Mucosa of rectum (tissue), 2 donors: ENCODE data around the gene TNC.

Source experiments
- H3K27ac ChIP-seq, 2 donors: one replicate each; pipeline ENCODE4 v1.7.0; 2013; ENCODE audit warnings: inconsistent platforms in 2 of 2, low read depth in 2 of 2, low read length in 2 of 2
- H3K27me3 ChIP-seq, 2 donors: one replicate each; pipeline ENCODE4 v1.7.0; 2013; ENCODE audit warnings: low read length in 2 of 2; ENCODE audit not compliant: control insufficient read depth in 2 of 2, insufficient read depth in 2 of 2
- H3K36me3 ChIP-seq, 2 donors: one replicate each; pipeline ENCODE4 v1.7.0; 2013; ENCODE audit warnings: low read length in 2 of 2; ENCODE audit not compliant: control insufficient read depth in 2 of 2, insufficient read depth in 2 of 2
- H3K4me1 ChIP-seq, 2 donors: one replicate each; pipeline ENCODE4 v1.7.0; 2013; ENCODE audit warnings: low read length in 2 of 2, mild to moderate bottlenecking in 1 of 2; ENCODE audit not compliant: control insufficient read depth in 2 of 2, insufficient read depth in 2 of 2
- H3K4me3 ChIP-seq, 2 donors: one replicate each; pipeline ENCODE4 v1.7.0; 2013; ENCODE audit warnings: low read length in 2 of 2
- H3K9ac ChIP-seq, 2 donors: one replicate each; pipeline ENCODE4 v1.7.0; 2013; ENCODE audit warnings: low read length in 2 of 2, low read depth in 1 of 2, mild to moderate bottlenecking in 1 of 2
- H3K9me3 ChIP-seq, 2 donors: one replicate each; pipeline ENCODE4 v1.7.0; 2013; ENCODE audit warnings: low read length in 2 of 2; ENCODE audit not compliant: control insufficient read depth in 2 of 2
- donor health status: healthy.
- donor health status: Normal muscosa, but diverticular disease.

The TNC gene

DNA sequence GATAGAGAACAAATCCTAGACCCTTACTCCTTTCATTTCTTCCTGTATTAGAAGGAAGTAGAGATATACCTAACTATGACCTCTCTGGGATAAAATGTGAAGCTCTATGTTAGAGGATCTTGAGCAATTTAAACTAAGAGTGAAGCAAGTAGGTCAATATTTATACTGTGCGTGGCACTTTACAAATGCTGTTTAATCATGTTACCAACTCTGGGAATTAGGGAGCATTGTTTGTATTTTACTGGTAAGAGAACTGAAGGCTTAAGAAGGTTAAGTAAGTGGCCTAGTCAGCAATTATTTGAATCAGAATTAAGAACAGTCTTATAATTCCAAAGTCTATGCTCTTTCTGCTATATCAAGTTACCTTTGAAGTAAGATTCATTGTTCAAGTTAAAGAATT, 12.0 kb downstream of the TNC start:
- Histone ChIP-seq H3K27ac (no peak overlapping the region), H3K4me3 (no peak overlapping the region), H3K9ac (no peak overlapping the region), H3K4me1 (peaks cover 0 to 3% of the 10 kb centered on the region in 2 donors), H3K36me3 (no peaks in the 10 kb centered on the region), H3K9me3 (no peaks in the 10 kb centered on the region), H3K27me3 (no peaks in the 10 kb centered on the region)

DNA sequence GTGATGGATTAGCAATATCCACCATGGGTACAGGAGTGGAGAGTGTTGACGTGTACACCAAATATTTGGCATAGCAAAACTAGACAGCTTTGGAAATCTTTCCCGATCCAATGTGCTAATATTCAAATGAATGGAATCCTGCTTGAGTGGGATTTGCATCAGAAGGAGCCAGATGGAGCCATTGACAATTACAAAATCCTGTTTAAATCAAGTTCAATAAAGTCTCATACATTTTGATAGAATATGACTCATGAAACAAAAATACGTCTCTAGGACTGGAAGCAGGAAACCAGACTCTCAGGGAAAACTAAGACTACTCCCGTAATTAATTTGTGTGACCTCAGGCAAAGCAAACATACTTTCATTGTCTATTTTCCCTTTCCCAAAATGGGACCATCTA, 13.0 kb downstream of the TNC start:
- Histone ChIP-seq H3K9ac (no peak overlapping the region), H3K27me3 (no peaks in the 10 kb centered on the region), H3K9me3 (no peaks in the 10 kb centered on the region), H3K4me3 (no peak overlapping the region), H3K27ac (no peak overlapping the region), H3K36me3 (no peaks in the 10 kb centered on the region), H3K4me1 (peaks cover 0 to 3% of the 10 kb centered on the region in 2 donors)

DNA sequence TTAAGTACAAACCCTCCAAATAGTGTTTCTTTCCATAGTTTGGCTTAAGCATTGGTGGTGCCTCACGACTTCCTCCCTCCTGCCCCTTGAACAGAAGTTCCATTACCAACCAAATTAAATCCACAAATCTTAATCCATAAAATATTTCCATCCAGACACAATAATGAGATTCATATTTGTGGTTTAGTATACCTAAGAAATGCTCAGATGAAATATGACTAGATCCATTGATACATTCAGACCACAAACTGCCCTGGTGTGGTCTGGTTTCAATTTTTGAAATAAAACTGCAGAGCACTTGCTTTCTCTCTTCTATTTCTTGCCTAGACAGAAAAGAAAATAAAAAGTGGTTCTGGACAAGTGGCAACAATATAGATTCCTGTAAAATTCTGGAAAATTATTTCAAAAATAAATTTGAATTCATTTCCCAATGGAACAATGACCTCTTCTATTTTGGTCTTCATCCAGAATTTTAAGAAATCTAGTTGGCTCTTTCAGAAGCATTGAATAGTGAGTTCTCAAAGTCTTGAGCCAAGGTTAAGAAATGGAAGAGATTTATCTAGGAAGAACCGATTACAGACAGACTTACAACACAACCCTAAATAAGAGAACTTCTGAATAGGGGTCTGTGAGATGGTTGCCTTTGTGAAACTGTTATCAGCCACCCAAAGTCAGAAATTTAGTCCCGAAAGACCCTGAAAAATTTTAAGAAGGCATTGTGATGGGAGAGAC, 14.0 kb downstream of the TNC start:
- H3K27ac ChIP-seq = no peak overlapping the region

DNA sequence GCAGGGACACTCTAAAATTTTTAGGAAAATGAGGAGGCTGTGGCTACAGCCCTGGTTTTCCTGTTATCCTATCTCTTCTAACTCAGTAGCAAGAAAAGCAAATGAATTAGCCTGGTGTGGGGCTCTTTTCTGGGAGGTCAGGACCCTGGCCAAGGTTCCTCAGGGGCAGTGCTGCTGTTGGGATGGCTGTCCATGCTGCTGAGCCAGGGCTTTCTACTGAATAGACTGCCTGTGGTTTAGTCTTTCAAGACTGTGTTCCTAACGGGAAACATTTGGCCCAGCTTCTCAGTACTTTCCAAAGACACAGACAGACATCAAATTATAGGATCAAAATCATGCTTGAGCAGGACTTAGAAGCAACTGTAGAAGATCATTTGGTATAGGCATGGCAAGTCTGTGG, 18.1 kb downstream of the TNC start:
- Histone ChIP-seq H3K36me3 (no peaks in the 10 kb centered on the region), H3K27ac (no peak overlapping the region), H3K9me3 (no peaks in the 10 kb centered on the region), H3K9ac (no peak overlapping the region), H3K27me3 (no peaks in the 10 kb centered on the region), H3K4me3 (no peak overlapping the region), H3K4me1 (no peaks in the 10 kb centered on the region)

More for the DNA sequence above, 14.0 kb downstream of the TNC start:
- no peaks in the 10 kb centered on the region for H3K27me3 ChIP-seq
- no peaks in the 10 kb centered on the region for H3K36me3 ChIP-seq
- no peak overlapping the region for H3K9ac ChIP-seq
- no peak overlapping the region for H3K4me3 ChIP-seq
- no peaks in the 10 kb centered on the region for H3K9me3 ChIP-seq
- peaks cover 0 to 3% of the 10 kb centered on the region in 2 donors for H3K4me1 ChIP-seq

DNA sequence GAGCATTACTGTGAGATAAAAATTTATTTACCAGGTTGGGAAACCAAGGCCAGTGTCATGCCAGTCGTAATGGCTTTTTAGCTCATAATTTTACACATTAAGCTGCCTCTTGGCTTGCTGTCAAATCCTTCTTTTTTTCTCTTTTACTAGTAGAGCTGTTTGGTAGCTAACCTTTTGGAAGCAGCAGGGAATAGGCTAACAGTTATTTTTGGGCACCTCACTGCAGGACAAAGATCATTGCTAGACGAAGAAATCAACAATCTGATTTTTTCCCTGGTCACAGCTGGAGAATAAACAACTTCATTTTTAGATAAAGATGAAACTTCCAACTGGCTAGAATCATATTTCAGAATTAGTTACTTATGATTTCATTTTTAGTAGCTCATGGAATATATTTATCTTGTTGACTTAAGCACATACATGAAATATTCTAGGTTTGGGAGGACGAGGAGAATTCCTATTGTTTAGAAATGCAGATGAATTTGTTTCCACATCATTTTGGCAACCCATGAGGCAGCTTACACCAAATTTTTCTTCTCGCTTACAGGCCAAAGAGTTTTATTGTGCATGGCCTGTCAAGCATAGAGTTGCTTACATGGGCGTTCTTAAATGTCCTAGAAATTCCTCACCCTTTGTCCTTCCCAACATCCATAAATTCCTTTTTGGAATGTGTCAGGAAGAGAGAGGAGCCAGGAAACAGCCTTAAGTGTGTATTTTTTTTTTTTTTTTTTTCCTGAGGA, 19.6 kb downstream of the TNC start:
- no peaks in the 10 kb centered on the region for H3K27me3 ChIP-seq
- H3K4me3 ChIP-seq = no peak overlapping the region
- H3K9me3 ChIP-seq = no peaks in the 10 kb centered on the region
- no peak overlapping the region for H3K27ac ChIP-seq
- H3K36me3 ChIP-seq = no peaks in the 10 kb centered on the region
- H3K9ac ChIP-seq = no peak overlapping the region
- H3K4me1 ChIP-seq = no peaks in the 10 kb centered on the region

DNA sequence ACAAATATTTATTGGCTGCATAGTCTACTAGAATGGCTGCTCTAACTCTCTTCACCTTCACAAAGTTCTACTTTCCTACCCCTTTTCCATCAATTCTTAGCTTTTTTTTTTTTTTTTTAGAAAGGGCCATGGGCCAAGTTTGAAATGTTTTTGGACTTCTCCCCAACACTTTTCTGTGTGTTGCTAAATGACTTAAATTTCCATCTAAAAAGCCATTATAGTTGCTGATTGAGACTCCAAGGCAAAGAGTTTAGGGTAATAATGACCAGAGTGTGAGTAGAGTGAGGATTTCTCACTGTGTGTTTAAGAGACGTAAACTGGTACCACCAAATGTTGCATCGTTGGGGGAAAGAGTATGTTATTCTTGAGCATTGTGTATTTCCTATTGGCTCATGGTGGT, 24.4 kb downstream of the TNC start:
- H3K36me3 ChIP-seq = no peaks in the 10 kb centered on the region
- H3K9ac ChIP-seq = no peak overlapping the region
- H3K27me3 ChIP-seq = no peaks in the 10 kb centered on the region
- no peaks in the 10 kb centered on the region for H3K4me1 ChIP-seq
- H3K4me3 ChIP-seq = no peak overlapping the region
- no peak overlapping the region for H3K27ac ChIP-seq
- H3K9me3 ChIP-seq = no peaks in the 10 kb centered on the region

DNA sequence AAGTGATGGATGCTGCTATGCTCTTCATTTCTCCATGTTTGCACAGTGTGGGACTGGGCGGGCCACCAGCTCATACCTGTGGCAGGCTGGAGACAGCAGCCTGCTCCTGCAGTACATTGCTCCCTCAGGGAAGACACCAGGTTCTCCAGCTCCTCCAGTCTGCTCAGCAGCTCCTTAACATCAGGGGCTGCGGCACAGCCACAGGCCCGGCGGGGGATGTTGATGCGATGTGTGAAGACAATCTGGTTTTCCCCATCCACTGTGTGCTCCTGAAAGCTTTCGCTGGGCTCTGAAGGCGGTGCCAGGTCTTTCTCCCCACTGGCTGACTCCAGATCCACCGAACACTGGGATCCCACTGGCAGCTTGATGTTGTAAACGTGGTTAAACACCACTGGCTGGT, 27.5 kb downstream of the TNC start:
- Histone ChIP-seq H3K9me3 (no peaks in the 10 kb centered on the region), H3K36me3 (no peaks in the 10 kb centered on the region), H3K27me3 (no peaks in the 10 kb centered on the region), H3K4me3 (no peak overlapping the region), H3K9ac (no peak overlapping the region), H3K4me1 (no peaks in the 10 kb centered on the region), H3K27ac (no peak overlapping the region)

DNA sequence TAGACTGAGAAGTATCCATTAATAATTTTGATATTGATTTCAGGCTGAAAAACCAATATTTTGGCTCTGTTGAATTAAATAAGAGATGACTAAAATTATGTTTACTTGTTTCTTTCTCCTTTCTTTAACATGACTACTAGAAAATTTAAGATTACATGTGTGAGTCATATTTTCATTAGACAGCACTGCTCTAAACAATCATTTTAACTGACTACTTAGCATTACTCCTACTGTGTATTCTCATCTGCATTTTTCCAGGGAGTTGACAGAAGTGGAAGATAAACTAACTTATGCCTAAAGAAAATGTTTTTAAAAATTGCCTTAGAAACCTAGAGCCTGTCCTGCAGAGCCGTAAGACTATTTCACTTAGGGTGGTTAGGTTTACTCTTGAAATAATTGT, 29.1 kb downstream of the TNC start:
- no peak overlapping the region for H3K9ac ChIP-seq

DNA sequence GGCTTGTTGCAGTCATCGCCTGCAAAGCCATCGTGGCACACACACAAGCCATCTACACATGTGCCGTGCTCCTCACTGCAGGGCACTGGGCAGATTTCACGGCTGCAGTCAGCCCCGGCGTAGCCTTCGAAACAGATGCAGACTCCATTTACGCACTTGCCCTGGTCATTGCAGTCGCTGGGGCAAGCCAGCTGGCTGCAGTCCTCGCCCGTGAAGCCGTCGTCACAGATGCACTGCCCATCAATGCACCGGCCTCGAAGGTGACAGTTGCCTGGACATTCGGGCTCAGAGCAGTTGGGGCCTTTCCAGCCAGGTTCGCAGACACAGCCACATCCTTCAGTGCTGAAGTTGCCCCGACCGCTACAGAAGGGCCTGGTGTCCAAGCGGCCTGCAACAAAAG, 31.1 kb downstream of the TNC start:
- Histone ChIP-seq H3K36me3 (no peaks in the 10 kb centered on the region), H3K9ac (no peak overlapping the region), H3K4me1 (no peaks in the 10 kb centered on the region)

More for the DNA sequence above, 29.1 kb downstream of the TNC start:
- no peaks in the 10 kb centered on the region for H3K9me3 ChIP-seq
- H3K36me3 ChIP-seq = no peaks in the 10 kb centered on the region
- peaks cover 0 to 3% of the 10 kb centered on the region in 2 donors for H3K27me3 ChIP-seq
- no peaks in the 10 kb centered on the region for H3K4me1 ChIP-seq
- no peak overlapping the region for H3K27ac ChIP-seq
- no peak overlapping the region for H3K4me3 ChIP-seq

DNA sequence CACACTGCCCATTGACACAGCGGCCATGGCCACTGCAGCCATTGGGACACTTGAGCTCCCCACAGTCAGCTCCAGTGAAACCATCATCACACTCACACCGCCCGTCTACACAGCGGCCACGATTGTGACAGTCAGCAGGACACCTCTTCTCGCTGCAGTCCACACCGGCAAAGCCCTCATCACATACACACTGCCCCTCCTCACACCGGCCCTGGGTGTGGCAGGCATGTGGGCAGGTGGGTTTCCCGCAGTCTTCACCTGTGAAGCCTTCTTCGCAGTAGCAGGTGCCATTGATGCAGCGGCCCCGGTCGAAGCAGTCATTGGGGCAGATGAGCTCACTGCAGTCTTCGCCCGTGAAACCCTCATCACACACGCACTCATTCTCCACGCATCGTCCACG, 31.5 kb downstream of the TNC start:
- no peaks in the 10 kb centered on the region for H3K9me3 ChIP-seq
- no peak overlapping the region for H3K9ac ChIP-seq
- H3K27ac ChIP-seq = no peak overlapping the region
- H3K4me1 ChIP-seq = no peaks in the 10 kb centered on the region
- H3K36me3 ChIP-seq = no peaks in the 10 kb centered on the region
- H3K27me3 ChIP-seq = peaks cover 0 to 3% of the 10 kb centered on the region in 2 donors
- no peak overlapping the region for H3K4me3 ChIP-seq

More for the DNA sequence above, 31.1 kb downstream of the TNC start:
- Histone ChIP-seq H3K27ac (no peak overlapping the region), H3K4me3 (no peak overlapping the region), H3K9me3 (no peaks in the 10 kb centered on the region), H3K27me3 (peaks cover 0 to 3% of the 10 kb centered on the region in 2 donors)
